Measurements from ENCODE around the gene MBTPS2.
"Not testable (repeated sequence)": the region's sequence is repeated elsewhere in the genome, so short reads cannot be mapped to it uniquely, and the experiment has no call there.

The MBTPS2 gene

DNA sequence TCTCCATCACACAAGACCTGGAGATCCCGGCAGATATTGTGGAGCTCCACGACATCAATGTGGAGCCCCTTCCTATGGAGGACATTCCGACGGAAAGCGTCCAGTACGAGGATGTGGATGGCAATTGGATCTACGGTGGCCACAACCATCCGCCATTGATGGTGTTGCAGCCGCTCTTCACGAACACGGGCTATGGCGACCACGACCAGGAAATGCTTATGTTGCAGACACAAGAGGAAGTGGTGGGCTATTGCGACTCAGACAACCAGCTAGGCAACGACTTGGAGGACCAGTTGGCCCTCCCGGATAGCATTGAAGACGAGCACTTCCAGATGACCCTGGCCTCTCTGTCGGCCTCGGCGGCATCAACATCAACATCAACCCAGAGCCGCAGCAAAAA, 17.1 kb downstream of the MBTPS2 start:
- DNase-seq (ENCODE audit: low read depth), result no peak

DNA sequence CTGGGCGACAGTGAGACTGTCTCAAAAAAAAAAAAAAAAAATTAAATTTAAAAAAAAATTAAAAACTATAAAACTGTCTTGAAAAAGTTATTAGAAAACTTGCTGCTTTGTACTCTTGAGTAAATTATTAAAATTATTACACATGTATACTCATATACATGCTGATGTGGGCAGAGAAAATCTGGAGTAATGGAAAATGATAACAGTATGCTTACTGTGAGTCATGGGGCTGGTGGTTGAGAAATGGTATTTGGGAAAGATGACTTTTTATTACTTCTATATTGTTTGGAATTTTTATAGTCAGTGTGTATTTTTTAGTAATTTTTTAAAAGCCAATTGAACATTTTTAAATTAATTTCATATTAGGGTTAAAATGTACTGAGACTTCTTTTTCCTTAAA, 23.8 kb downstream of the MBTPS2 start:
- peak; percentile 6 for DNase-seq (ENCODE audit: low read depth)

DNA sequence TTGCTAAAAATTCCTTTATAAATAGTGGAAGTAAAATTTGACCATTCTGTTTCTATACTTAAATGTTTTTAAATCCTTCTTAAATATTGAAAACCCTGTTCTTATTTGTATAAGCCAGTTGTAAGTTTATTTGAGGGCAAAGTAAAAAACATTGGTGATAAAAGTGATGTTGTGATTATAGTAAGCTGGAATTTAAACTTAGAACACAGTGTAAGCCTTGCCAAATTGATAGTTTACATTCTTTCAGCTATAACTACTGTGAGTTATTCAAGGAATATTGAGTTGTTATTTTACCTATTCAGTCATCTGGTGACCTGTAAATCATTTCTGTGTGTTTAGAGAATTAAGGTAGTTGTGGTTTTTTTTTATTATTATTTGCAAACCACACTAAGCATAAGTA, 26.0 kb downstream of the MBTPS2 start:
- DNase-seq (ENCODE audit: low read depth), result no peak

DNA sequence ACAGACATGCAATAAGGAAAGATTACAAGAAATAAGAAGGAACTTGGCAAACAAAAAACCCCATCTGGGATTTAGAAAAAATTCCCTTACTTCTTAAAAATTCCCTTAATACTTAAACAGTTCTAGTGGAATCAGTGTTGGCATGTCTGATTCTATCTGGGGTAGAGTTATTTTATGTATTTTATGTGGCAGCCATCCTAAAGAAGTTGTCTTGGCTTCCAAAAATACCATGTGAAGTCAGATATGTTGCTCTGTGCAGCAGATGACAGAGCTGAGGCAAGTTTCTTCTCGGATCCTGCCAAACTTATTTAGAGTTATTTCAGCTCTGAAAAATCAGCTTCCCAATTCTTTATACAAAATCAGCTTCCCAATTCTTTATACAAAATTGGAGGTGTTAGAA, 31.1 kb downstream of the MBTPS2 start:
- no peak for DNase-seq (ENCODE audit: low read depth)

DNA sequence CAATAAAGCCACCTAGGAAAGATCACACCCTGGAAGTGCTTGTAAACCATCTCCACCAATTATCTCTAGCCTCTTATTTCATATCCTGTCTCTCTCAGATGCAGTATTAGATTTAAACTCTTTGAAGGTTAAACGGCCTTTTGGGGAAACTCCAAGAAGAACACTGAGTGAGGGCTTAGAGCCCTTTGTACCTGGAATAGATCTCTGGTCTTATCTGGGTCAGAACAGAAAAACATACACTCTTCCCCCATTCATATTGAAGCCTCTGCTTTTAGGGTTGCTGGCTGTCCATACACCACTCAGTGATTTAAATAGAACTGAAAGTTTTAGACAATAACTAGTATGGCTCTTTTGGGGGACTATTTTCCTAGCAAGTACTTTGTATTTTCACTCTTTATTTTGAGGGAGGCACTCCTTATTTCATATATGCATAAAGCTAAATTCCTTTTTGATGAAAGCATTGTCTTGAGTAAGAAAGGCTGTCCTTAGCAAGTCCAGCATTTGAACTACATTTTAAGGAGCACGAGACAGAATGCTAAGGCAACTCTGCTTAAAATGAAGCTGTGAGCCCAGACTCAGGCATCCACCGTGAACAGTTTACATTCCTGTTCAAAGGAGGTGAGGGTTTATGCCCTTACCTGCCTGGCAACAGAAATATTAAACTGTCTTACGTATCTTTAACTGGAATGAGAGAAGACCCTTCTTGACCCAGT, 33.8 kb downstream of the MBTPS2 start:
- no peak for DNase-seq (ENCODE audit: low read depth)

DNA sequence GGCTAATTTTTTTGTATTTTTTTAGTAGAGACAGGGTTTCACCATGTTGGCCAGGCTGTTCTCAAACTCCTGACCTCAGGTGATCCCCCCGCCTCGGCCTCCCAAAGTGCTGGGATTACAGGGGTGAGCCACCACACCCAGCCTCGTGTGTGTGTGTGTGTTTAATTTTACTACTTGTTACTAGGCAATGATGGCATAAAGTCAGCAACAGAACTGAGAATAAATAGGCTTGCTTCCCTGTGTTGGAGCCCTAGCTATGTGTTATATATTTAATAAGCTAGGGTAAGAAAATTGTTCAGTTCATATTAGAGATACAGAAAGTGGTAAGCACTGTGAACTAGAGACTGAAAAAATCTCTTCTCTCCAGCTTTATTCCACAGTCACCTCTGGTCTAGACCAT, 34.8 kb downstream of the MBTPS2 start:
- not testable (repeated sequence) for DNase-seq (ENCODE audit: low read depth)

DNA sequence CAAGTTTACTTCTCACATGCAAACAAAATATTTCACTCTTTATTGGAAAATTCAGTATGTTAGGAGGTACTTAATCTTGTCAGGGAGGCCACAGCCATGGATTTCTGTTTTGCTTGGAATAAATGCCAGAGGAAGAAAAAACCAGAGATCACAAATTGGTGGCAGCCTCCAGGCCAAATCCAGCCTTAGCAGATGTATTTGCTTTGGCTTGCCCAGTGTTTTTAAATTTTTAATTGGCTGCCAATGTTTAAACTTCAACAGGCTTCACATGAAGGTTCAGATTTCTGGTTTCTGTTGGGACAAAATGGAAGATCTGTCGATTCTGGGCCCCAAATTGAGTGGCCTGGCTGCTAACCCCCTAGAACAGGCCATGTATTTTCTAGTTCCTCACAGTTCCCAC, 35.6 kb downstream of the MBTPS2 start:
- DNase-seq (ENCODE audit: low read depth), result no peak

DNA sequence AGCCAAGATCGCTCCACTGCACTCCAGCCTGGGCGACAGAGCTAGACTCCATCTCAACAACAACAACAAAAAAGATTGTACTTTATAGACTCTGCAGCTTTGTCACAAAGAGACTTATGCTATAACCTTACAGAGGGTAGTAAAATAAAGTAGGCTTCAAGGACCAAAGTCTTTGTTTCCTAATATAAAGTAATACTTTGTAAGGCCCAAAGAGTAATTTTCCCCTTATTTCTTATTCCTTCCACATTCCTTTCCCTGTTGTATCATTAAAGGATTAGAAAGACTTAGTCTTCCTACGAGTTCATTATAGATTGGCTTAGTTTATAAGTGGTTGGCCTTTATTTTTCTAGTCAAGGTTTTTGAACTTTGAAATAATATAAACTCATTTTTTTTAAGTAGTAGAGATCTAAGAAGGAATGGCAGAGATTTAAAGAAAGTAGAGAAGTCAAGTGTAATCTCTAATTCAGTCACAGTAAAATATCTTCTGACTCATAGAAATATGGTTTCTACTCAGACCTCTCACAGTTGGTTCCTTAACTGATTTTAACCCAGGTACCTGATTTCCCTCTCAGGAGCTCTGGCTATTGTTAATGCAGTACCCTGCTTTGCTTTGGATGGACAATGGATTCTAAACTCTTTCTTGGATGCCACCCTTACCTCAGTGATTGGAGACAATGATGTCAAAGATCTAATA, 42.6 kb downstream of the MBTPS2 start:
- DNase-seq (ENCODE audit: low read depth), result no peak

DNA sequence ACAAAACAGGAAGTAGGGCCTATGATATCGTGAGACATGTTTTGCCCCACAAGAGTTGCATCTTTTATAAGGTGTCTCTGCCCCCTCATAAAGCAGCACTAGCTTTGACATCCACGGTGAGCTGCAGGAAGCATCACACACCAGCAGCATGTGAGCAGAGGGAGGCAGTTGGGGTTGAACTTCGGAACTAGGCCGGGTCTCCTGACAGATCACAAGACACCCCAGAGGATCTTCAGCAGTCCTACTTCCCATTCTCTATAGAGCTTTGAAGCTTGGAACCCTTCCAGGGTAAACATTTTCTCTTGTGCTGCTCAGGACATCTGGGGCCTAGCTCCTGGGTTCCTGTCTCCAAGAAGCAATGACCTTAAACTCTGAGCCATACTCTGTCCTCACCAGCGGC, 43.8 kb downstream of the MBTPS2 start:
- DNase-seq (ENCODE audit: low read depth), result no peak

DNA sequence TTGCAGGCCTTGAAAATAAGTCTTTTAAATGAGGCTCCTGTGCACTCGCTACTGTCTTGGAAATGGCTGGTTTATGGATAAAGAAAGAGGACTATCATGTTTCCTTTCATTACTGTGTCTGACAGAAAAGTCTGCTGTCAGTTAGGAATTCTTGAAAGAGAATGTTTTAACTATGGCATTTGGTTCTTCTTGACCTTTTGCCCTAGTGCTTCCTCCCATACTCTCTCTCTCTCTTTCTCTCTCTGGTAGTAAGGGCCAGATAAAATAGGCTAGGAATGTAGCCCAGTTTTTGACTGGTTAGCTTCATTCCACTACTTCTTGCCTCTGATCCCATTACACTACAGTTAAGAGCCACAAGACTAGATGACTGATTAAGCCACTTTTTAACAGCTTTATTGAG, 46.2 kb downstream of the MBTPS2 start:
- DNase-seq (ENCODE audit: low read depth), result no peak

DNA sequence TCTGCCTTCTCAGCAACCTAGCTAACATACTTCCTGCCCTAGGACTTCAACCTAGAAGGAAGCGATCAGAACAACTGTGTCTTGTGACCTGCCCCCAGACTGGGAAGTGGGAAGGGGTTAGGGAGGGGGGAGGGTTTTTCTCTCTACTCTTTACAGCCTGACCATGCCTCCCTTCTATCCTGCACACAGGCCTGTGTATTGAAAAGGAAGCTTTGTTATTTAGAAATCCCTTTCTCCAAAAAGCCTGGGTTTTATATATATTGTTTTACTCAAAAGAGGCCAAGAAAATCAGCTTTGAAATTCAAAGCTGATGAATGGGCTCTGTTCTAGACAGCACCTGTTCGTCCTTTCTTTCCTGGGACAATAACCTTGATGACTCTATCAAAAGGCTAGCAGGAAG, 65.9 kb downstream of the MBTPS2 start:
- no peak for DNase-seq (ENCODE audit: low read depth)

DNA sequence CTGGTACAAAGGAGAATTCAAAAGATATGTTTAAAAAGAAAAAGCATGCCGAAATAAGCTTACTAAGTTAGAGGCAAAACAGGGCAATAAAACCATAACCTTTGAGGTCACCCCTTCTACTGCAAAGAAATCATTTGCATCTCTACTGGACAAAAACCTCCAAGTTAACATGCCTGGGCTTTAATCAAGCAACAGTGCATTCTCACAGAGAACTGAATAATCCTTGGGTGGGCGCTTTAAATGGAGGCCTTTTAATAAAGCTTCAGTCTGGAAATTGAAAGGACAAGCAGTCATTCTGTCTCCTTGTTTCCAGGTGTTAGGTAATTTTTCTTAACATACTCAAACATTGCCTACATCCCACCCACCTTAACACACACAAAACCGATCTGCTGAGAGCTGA, 66.5 kb downstream of the MBTPS2 start:
- DNase-seq (ENCODE audit: low read depth), result no peak

DNA sequence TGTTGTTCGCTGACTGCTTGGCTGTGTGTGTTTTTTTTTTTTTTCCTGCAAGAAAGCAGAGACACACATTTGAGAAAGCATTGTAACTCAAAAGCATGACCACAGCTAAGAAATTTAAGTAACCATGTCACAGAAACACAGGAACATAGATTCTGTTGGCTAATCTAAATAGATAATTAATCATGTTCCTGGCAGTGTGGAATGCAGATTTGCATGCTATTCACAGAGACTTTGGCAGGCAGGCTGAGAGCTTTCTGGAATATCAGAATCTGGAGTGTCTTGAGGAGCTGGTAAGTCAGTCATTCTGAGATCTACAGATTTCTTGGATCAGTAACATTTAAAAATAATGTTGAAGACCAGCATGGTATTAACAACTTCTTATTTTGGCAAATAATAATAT, 67.8 kb downstream of the MBTPS2 start:
- DNase-seq (ENCODE audit: low read depth), result no peak

DNA sequence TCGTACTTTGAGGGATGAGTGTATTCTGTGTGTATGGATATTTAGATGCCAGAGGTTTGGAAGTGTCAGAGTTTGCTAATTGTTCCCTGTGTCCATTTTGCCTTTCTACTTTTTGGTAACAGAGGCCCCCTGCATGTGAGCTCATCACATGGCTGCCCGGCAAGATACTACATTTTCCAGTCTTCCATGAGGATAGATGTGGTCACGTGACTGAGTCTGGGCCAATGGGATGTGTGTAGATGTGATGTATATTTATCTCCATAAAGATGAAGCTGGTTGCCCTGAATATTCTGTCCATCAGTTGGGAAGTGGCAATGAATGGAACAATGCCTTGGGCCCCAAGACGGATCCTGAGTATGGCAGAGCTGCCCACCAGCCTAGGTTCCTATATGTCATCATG, 72.1 kb downstream of the MBTPS2 start:
- no peak for DNase-seq (ENCODE audit: low read depth)

DNA sequence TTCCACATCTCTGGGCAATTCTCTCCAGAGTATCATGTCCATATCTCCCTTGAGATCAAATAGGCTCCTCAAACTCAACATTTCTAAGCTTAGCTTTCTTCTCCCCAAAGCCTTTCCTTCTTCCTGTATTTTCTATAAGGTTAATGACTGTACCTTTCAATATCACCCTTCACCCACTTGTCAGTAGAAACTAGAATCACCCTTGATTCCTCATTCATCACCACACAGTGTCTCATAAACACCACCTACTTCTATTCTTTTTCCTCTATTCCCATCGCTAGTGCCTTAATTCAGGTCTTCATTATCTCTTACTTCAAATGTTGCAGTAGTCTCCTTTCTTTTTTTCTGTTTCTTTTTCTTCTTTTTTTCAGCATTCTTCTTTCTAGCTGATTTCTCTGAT, 72.8 kb downstream of the MBTPS2 start:
- no peak for DNase-seq (ENCODE audit: low read depth)

DNA sequence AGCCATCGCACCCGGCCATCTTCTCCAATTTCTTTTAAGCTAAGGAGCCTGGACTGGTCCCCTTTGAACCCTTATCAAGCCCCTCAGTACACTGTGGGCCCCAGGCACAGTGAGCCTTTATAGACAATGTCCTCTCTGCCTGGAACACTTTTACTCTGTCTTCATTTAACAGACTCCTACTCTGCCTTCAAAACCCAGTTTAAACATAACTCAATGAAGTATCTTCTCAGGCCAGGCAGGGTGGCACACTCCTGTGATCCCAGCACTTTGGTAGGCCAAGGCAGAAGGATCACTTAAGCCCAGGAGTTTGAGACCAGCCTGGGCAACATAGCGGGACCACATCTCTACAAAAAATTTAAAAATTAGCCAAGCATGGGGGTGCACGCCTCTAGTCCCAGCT, 73.6 kb downstream of the MBTPS2 start:
- no peak for DNase-seq (ENCODE audit: low read depth)

DNA sequence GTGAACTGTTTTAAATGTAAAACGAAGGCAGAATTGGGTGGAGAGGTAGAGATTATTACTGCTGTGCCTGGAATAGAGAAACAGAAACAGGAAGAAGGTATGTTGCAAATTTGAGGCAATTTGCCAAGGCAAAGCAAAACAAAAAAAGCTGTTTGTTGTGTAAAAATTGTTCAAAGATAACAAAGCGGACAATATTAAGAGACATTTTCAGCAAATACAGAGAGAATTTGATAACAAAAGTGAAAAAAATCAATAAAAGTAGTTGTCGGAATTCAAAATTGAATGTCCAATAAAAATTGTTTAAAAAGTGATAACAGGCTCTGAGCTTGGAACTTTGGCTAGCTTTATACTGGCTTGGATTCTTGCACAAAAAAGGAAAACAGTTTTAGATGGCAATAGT, 86.7 kb downstream of the MBTPS2 start:
- DNase-seq (ENCODE audit: low read depth), result peak; percentile 41

DNA sequence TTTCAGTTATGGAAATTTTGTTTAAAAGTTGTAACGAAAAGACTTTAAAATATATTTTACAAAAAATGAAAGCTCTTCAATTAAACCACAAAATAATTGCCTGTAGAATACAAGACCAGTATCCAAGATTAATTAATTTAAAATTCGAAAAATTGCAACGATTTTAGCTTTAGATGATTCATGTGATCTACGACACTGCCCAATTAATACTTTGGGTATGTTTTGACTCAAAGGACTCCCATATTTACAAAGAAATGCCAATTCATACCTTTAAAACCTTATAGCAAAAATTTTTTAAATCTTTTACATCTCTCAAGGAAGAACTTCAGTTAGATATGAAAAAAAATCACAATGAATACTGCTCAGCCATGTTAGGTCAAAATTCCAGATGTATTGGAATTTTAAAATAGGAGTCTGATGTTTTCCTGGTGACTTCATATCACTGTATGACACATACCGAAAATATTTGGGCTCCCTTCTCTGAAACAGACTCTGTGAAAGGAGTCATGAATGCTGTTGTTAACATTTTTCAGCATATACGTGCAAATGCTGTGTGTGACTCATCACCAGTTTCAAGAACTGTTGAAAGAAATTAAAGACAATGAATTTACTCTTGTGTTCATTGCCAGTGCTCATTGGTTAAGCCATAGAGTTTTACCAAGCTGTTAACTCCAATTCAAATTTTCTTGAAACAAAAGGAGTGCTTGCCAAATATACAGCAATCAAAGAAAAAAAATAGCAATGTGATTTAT, 87.3 kb downstream of the MBTPS2 start:
- peak; percentile 97 for DNase-seq (ENCODE audit: low read depth)

DNA sequence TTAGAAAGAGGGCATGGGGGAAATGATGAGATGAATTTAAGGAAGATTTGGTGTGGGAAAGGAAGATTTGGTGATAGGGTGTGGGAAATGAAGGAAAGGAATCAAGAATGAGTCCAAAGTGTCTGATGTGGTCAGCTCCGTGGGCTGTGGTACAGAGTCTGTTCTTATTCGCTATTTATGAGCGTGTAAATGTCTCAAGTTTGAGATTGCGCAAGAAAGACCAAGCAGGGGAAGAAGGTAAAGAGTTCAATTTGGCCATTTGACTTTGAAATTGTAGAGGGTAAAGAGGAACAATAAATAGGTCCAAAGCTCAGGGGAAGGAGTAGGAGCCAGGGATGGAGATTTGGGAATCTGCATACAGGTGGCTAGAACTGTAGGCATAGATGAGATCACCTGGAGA, 89.8 kb downstream of the MBTPS2 start:
- DNase-seq (ENCODE audit: low read depth), result no peak

DNA sequence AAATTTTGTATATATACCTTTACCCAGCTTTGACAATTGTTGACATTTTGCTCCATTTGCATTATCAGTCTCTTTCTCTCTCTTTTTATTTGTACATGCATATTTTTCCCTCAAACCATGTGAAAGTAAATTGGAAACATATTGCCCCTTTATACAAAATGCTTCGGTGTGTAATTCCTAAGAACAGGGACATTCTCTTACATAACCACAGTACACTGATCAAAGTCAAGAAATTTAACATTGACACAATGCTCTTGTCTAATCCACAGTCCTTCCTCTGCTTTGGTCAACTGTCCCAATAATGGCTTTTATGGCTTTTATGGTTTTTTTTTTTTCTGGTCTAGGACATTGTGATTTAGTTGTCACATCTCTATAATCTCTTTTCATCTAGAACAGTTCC, 91.6 kb downstream of the MBTPS2 start:
- DNase-seq (ENCODE audit: low read depth), result no peak

DNA sequence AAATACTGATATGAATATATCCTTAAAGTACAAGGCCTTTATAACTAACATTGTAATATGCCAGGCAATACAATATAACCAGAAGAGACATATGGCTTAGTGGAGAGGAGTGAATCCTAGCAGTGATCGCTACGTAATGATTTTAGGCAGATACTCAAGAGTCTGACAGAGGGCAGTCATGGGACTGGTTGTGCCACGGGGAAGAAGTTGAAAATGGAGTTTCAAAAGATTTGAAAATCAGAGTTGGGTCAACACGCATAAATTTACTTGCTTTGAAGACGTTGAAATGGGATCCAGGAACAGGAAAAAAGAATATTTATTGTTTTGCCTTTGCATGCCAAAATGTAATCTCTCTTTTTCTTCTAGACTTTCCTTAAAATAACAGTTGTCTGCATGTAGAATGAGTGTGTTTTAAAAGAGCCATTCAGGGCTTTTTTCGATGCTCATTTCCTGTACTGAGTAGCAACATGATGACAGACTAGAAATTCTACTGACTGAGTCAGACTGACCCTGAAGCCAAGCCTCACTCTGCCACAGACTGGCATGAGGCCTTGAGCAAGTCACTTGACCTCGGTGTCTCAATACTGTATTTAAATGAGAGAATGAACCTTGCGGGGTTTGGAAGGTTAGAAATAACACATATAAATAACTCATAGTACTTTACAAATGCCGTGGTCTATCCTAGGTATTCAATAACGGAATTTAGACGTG, 93.0 kb downstream of the MBTPS2 start:
- peak; percentile 92 for DNase-seq (ENCODE audit: low read depth)

DNA sequence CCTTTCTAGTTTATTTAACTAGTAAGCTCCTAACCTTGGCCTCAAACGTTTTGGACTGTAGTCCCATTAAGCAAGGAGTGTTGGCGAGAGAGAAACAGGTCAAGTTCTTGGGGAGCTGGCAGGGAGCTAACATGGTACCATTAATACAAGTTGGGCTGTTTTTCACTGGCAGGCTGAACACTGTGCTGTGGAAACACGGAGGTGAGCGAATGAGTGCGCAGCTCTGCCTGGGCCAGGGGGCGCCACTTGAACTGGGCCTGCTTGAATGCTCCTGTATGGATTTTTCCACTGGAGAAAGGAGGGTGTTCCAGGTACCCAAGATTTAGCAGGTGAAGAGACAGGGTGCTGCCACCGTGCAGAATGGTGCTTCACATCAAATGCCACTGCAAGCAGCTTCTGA, 93.7 kb downstream of the MBTPS2 start:
- peak; percentile 23 for DNase-seq (ENCODE audit: low read depth)

DNA sequence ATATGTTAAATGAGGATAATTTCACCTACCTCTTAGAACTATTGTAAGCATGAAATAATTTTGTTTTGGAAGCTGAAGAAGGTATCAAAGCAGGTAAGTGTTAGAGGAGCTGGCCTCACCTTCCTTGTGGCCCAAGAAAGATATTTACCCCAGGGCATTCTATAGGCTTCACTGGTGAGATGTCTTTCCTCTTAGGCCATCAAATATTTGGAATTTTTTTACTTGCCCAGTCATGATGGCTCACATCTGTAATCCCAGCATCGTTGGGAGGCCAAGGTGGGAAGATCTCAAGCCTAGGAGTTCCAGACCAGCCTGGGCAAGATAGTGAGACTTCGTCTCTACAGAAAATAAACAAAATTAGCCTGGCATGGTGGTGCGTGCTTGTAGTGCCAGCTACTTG, 95.0 kb downstream of the MBTPS2 start:
- DNase-seq (ENCODE audit: low read depth), result peak; percentile 78
